ENCODE data around the gene RPS6KA3.
"Not testable (repeated sequence)": the region's sequence is repeated elsewhere in the genome, so short reads cannot be mapped to it uniquely, and the experiment has no call there.

RPS6KA3 gene

GRCh38 chrX:20263474-20263873 lies 3.2 kb downstream of the RPS6KA3 start:
- DNase-seq: peak; percentile 72

GRCh38 chrX:20260885-20261284 lies 5.8 kb downstream of the RPS6KA3 start:
- no peak for DNase-seq

- DNase-seq: no peak
Measured at GRCh38 chrX:20254712-20255299, 11.9 kb downstream of the RPS6KA3 start.

GRCh38 chrX:20253232-20253543 lies 13.5 kb downstream of the RPS6KA3 start:
- DNase-seq: no peak

- peak; percentile 80 for DNase-seq
Measured at GRCh38 chrX:20252381-20253231, 14.1 kb downstream of the RPS6KA3 start.

- no peak for DNase-seq
Measured at GRCh38 chrX:20251691-20252090, 15.0 kb downstream of the RPS6KA3 start.

- not testable (repeated sequence) for DNase-seq
Measured at GRCh38 chrX:20250146-20250545, 16.6 kb downstream of the RPS6KA3 start.

- peak; percentile 11 for DNase-seq
Measured at GRCh38 chrX:20248592-20249192, 18.0 kb downstream of the RPS6KA3 start.

- no peak for DNase-seq
Measured at GRCh38 chrX:20244931-20245330, 21.8 kb downstream of the RPS6KA3 start.

GRCh38 chrX:20240201-20240600 lies 26.5 kb downstream of the RPS6KA3 start:
- no peak for DNase-seq

- no peak for DNase-seq
Measured at GRCh38 chrX:20237864-20238263, 28.8 kb downstream of the RPS6KA3 start.

GRCh38 chrX:20235755-20236154 lies 31.0 kb downstream of the RPS6KA3 start:
- DNase-seq: no peak

GRCh38 chrX:20233336-20233735 lies 33.4 kb downstream of the RPS6KA3 start:
- no peak for DNase-seq

GRCh38 chrX:20231598-20231997 lies 35.1 kb downstream of the RPS6KA3 start:
- DNase-seq: no peak

- DNase-seq: no peak
Measured at GRCh38 chrX:20230406-20230805, 36.3 kb downstream of the RPS6KA3 start.

- no peak for DNase-seq
Measured at GRCh38 chrX:20229155-20229554, 37.6 kb downstream of the RPS6KA3 start.

GRCh38 chrX:20228245-20228644 lies 38.5 kb downstream of the RPS6KA3 start:
- DNase-seq: no peak

GRCh38 chrX:20227116-20227515 lies 39.6 kb downstream of the RPS6KA3 start:
- no peak for DNase-seq

GRCh38 chrX:20225488-20225833 lies 41.2 kb downstream of the RPS6KA3 start:
- no peak for DNase-seq

GRCh38 chrX:20224814-20225487 lies 41.8 kb downstream of the RPS6KA3 start:
- DNase-seq: no peak

GRCh38 chrX:20221902-20222301 lies 44.8 kb downstream of the RPS6KA3 start:
- DNase-seq: no peak

GRCh38 chrX:20218836-20219505 lies 47.7 kb downstream of the RPS6KA3 start:
- no peak for DNase-seq

- DNase-seq: no peak
Measured at GRCh38 chrX:20217906-20218305, 48.8 kb downstream of the RPS6KA3 start.

Data from CD4-positive, alpha-beta T cell treated with Interleukin-17A for 1 hour (primary cell).